ENCODE measurements around the gene TIFAB.

The TIFAB gene

DNA sequence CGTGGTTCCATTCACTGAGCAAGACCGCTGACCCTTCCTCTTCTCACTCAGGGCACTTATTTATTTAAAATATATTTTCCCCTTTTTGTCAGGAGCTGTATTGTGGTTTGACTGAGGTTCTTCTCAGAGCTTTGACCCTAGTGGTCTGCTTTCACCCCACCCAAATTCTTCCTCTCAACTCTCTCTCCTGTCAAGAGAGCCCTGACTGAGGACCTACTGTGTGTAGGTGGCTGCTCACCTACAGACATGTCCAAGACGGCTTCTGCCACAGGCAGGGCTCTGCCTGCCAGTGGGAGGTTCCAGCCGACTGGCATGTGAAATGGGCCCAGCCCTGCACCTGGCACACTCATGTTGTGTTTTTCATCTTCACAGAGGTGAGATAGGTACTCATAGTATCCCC lies 10.2 kb downstream of the TIFAB start:
- no peak for DNase-seq (ENCODE audit: extremely low spot score)
- ChIA-PET POLR2A (no interaction called here), CTCF (interaction anchor here (8.2 to 9.2 kb wide), 2 partner anchors 15 to 16 kb away, joined by 70 to 85 read pairs; no protein-coding TSS in a partner anchor)
- TF ChIP-seq, protein P1, sequence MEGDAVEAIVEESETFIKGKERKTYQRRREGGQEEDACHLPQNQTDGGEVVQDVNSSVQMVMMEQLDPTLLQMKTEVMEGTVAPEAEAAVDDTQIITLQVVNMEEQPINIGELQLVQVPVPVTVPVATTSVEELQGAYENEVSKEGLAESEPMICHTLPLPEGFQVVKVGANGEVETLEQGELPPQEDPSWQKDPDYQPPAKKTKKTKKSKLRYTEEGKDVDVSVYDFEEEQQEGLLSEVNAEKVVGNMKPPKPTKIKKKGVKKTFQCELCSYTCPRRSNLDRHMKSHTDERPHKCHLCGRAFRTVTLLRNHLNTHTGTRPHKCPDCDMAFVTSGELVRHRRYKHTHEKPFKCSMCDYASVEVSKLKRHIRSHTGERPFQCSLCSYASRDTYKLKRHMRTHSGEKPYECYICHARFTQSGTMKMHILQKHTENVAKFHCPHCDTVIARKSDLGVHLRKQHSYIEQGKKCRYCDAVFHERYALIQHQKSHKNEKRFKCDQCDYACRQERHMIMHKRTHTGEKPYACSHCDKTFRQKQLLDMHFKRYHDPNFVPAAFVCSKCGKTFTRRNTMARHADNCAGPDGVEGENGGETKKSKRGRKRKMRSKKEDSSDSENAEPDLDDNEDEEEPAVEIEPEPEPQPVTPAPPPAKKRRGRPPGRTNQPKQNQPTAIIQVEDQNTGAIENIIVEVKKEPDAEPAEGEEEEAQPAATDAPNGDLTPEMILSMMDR (IDR thresholded peaks at IDR 0.05; ENCODE audit: control extremely low read depth, extremely low read depth, low read depth, missing control alignments), result no peak

GRCh38 chr5:135441350-135441831 lies 10.8 kb downstream of the TIFAB start:
- POLR2A ChIA-PET, result no interaction called here
- CTCF ChIA-PET, result interaction anchor here (0.8 to 9.2 kb wide), 3 partner anchors 15 to 111 kb away, joined by 3 to 85 read pairs (median 70); no protein-coding TSS in a partner anchor
- TF ChIP-seq, protein P1 (IDR thresholded peaks at IDR 0.05; ENCODE audit: control extremely low read depth, extremely low read depth, low read depth, missing control alignments), result no peak
- DNase-seq (ENCODE audit: extremely low spot score), result no peak

DNA sequence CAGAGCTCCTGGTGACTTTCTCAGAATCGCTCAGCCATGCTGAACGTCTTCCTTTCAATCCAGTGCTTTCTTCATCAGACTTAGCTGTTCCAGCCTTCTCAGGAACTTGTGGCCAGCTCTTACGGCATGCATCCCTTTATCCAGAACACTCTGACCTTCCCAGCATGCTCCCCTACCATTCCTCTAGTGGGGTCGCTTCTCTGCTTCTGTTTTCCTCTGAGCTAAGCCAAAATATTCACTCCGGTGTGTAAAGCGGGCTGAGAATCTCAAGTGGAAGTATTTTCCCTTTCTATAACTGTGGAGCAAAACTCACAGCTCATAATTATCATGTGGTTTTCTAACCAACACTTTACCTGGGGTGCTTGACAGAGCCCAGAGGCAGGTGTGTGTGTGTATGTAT lies 11.2 kb downstream of the TIFAB start:
- POLR2A ChIA-PET, result no interaction called here
- no peak for DNase-seq (ENCODE audit: extremely low spot score)
- CTCF ChIA-PET, result interaction anchor here (0.8 to 9.2 kb wide), 4 partner anchors 15 to 111 kb away, joined by 3 to 85 read pairs (median 37); no protein-coding TSS in a partner anchor
- TF ChIP-seq, protein P1 (IDR thresholded peaks at IDR 0.05; ENCODE audit: control extremely low read depth, extremely low read depth, low read depth, missing control alignments), result no peak

GRCh38 chr5:135439231-135440205 lies 12.6 kb downstream of the TIFAB start:
- DNase-seq (ENCODE audit: extremely low spot score), result no peak
- CTCF ChIA-PET, result interaction anchor here (1.1 to 9.2 kb wide), 7 partner anchors 10 to 121 kb away, joined by 3 to 85 read pairs (median 4); no protein-coding TSS in a partner anchor
- TF ChIP-seq, protein P1 (IDR thresholded peaks at IDR 0.05; ENCODE audit: control extremely low read depth, extremely low read depth, low read depth, missing control alignments), result no peak
- POLR2A ChIA-PET, result no interaction called here

DNA sequence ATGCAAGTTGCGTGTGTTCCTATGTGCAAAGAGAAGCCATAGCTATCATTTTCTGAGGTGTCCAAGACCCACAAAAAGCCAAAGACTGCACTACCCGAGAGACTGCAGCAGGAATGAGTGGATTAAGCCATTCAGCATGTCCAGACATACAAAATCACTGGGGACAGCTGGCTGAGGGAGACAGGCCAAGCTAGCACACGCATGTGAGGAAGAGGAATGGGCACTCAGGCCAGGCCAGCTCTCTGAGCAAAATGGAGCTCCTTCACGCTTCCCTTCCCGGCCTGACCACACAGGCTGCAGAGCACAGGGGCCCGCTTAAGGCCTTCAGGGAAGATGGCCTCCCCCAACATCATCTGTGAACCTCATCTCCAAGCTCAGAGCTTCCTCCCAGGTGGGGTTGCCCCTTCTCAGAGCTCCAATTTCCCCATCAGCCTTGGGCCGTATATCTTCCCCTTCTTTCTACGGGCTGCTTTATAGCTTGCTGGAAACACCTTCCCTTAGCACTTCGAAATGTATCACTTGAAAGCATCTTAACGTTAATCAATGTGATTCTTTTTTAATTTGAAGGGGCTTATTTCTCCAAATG lies 13.4 kb downstream of the TIFAB start:
- TF ChIP-seq, protein P1 (IDR thresholded peaks at IDR 0.05; ENCODE audit: control extremely low read depth, extremely low read depth, low read depth, missing control alignments), result no peak
- DNase-seq (ENCODE audit: extremely low spot score), result no peak
- CTCF ChIA-PET, result interaction anchor here (1.0 to 9.2 kb wide), 6 partner anchors 8 to 122 kb away, joined by 3 to 85 read pairs (median 6); partner anchors contain the start of gene DCANP1
- POLR2A ChIA-PET, result no interaction called here
